Endometrial microvascular endothelial cells (primary cell): ENCODE data around the gene LTB4R. TPM values are rescaled to one million over a fixed set of nuclear protein-coding genes. Genes with fewer than 3 reads are reported as not detected.

ENCODE experiments used
- in situ Hi-C: cut with HindIII; loops from 2 replicates; pipeline ENCODE4 v1.10.0; 2017; ENCODE audit warnings: low sequenced_read_pairs, low pct_unique_long_range_greater_than_20kb; ENCODE audit errors: inconsistent ontology term
- total RNA-seq: library from RNA; depleted of rRNA; stranded (reverse); fragments of >200 nt; gene quantifications from one replicate; pipeline ENCODE4 v1.2.3, GENCODE V29; 2015; ENCODE audit errors: inconsistent ontology term

The LTB4R gene
- total RNA-seq, 1 donor from 2014 or later, result 22.6 TPM

DNA sequence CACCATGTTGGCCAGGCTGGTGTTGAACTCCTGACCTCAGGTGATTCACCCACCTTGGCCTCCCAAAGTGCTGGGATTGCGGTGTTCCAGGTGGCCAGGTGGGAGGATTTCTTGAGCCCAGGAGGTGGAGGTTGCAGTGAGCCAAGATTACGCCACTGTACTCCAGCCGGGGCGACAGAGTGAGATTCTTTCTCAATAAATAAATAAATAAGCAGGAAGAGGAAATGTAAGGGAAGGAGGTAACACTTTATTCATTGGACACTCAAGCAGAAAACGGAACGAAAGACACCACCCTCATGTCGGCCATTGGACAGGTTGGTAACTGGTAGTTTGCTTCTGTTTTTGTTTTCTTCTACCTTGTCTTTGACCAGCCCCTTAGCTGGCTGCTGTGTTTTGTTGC, 43.7 kb downstream of the LTB4R start:
- in situ Hi-C loops, result no loop called here

DNA sequence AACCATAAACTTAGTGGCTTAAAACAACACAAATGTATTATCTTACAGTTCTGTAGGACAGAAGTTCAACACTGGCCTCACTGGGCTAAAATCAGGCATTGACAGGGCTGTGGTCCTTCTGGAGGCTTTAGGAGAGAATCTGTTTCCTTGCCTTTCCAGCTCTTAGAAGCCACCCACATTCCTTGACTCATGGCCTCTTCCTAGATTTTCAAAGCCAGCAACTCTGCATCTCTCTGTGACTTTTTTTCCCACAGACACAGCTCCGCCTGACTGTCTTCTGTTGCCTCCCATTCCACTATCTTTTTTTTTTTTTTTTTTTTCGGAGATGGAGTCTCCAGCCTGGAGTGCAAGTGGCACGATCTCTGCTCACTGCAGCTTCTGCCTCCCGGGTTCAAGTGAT, 44.9 kb downstream of the LTB4R start:
- in situ Hi-C loops, result no loop called here

DNA sequence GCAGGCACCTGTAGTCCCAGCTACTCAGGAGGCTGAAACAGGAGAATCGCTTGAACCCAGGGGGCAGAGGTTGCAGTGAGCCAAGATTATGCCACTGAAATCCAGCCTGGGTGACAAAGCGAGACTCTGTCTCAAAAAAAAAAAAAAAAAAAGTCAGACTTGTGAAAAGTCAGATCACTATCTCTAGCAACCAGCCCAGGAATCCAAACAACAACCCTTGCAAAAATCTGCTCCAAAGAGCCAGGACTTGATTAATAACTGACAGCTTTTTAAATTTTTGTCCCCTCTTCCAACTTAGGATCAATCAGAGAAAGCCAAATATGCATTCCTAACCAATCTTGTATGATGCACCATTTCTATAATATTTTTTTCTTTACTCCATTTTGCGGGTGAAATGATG, 49.0 kb downstream of the LTB4R start:
- in situ Hi-C loops, result no loop called here

DNA sequence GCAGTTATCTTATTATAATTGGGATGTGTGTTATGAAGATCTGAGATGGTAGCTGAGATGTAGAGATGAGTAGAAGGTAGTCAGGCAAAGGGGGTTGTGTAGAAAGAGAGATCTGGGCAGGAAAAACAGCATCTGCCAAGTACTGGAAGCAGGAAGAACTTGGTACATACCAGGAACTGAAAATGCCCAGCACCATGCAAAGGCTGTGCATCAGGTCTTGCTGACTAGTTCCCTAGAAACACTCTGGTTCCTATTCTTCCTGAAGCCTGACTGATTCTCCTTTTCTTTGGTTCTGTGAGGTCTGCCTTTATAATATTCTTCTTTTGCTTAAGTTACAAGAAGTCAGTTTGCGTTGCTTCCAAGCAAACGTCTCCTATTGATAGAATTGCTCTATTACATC, 50.0 kb downstream of the LTB4R start:
- in situ Hi-C loops, result no loop called here

DNA sequence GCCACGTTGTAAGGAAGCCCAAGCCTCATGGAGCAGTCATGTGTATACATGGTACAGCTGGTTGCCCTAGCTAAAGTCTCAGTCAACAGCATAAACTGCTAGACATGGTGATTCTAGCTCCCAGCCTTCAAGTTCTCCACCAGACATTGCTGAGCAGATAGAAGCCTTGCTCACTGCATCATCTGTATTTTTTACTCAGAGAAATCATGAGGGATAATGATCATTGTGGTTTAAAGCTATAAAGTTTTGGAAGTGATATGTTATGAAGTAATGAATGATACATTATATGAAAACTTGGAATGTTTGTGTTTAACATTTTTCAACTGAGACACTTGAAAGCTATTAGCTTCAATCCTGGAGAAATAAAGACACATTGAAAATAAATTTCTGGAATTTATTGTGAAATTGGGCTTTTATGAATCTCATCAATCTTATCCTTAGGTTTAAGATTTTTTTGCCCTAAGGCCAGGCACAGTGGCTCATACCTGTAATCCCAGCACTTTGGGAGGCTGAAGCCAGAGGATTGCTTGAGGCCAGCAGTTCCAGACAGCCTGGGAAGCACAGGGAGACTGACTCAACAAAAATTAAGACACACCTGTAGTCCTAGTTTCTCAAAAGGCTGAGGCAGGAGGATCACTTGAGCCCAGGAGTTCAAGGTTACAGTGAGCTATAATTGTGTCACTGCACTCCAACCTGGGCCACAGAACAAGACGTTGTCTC, 51.1 kb downstream of the LTB4R start:
- in situ Hi-C loops, result no loop called here

DNA sequence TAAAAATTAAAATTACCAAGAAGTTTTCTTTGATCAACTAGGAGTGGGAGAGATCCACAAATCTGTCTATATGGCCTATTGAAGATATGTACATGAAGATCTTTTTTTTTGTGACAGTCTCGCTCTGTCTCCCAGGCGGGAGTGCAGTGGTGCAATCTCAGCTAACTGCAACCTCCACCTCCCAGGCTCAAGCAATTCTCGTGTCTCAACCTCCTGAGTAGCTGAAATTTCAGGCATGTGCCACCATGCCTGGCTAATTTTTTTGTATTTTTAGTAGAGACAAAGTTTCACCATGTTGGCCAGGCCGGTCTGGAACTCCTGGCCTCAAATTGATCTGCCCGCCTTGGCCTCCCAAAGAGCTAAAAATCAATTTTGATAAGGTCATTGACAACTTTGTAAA, 52.1 kb downstream of the LTB4R start:
- in situ Hi-C loops, result no loop called here

DNA sequence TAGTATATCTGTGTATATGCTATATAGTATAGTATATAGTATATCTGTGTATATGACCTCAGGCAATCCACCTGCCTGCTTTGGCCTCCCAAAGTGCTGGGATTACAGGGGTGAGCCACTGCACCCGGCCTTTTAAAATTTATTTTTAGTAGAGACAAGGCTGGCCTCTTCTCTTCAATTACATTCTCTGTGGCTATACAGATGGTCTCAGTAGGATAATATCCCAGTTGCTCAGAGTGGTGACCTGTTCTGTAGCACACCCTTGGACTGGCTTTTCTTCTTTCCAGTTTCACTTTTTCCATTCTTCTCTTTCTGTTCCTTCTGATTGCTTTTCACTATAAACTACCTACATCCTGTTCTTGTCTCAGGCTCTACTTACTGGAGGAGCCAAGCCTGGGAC, 53.5 kb downstream of the LTB4R start:
- in situ Hi-C loops, result loop anchor here (5.0 kb wide), 1 partner anchor 72 kb away; no protein-coding TSS in a partner anchor

DNA sequence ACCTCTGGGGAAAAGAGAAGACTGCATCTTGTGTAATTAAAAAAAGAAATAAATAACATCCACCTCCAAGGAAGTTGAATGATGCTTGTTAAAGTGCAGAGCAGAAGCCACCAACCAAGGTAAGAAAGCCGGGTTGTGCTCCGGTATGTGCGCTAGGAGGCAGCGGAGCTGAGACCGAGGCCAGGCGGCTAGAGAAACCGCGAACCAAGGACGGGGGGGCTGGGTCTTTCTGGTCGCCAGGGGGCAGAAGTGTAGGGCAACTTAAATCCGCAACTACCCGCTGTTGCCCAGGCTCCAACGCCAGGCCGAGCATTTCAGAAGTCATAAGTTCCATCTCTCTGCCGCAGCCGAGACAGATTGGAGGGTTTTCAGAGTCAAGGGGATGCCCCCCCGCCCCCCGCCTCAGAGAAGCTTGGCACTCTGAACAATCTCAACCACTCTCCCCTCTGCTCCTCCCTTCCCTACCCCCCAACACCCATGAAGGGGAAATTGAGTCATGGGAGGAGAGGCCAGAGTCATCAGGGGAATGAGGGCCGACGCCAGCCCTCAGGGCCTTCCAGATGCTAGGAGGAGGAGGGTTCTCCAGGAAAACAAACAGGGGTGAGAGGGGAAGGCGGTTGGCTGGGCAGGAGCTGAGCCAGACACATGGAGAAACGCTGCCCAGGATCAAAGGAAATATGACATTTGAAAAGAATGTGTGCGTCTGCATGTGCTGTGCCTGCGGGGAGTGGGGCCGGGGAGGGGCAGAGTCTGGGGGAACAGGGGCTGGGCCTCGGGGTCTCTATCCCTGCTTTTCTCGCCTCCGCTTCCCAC, 54.5 kb downstream of the LTB4R start:
- in situ Hi-C loops, result loop anchor here (5.0 kb wide), 1 partner anchor 71 kb away; no protein-coding TSS in a partner anchor

DNA sequence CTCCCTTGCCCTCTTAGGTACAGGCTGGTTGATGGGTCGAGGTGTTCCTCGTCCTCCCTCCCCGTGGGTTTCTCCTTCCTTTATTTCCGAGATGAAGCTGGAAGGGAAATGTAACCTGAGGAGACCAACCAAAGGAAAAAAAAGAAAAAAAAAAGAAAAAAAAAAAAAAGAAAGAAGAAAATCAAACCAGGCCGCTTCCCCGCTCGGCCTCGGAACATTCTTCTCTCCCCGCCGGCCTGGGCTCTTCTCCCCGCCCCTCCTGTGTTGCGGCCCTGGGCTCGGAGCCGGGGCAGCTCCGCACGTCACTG, 55.1 kb downstream of the LTB4R start:
- in situ Hi-C loops, result loop anchor here (5.0 kb wide), 1 partner anchor 71 kb away; no protein-coding TSS in a partner anchor

DNA sequence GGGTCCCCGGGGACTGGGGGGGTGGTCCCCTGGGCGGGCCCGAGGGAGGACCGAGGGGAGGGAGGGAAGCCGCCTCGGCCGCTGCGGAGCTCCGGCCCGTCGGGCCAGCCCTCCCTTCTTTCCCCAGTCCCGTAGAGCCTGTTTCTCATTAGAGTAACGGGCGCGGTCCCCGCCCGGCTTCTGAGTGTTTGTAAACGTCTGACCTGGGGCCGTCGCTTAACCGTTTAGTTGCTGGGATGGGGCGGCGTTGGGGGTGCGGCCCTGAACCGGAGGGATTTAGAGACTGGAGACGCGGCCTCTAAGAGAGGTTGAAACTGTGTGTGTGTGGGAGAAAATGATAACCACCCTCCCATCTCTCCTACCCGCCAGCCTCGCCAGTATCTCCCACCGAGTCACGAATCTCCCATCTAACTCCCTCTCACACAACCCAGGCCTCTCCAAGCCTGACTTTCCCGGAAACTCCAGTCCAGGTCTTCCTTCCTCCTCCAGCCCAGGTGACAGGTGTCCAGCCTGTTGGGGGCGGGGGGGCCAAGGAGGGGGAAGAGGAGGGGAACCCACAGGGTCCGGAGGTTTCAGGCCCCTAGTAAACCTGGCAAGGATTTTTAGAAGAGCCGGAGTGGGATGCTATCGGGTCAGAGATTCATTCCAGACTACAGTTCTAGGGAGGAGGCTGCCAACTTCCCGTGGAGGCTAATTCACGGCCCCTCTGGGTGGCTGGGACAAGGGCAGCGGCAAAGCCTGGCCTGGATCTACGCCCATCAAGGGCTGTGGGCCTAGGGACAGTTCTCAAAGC, 55.6 kb downstream of the LTB4R start:
- in situ Hi-C loops, result loop anchor here (5.0 kb wide), 1 partner anchor 70 kb away; no protein-coding TSS in a partner anchor

Other genes with a start within 250 kb of the LTB4R start
- gene CPNE6, start 239.9 kb upstream of the LTB4R start, total RNA-seq, result not detected
- gene PCK2, start 217.2 kb upstream of the LTB4R start, total RNA-seq, result 15.8 TPM
- 52.4 TPM for gene DCAF11, start 196.7 kb upstream of the LTB4R start, total RNA-seq
- 0.65 TPM for gene NRL, start 196.6 kb upstream of the LTB4R start, total RNA-seq
- gene FITM1, start 180.8 kb upstream of the LTB4R start, total RNA-seq, result 3.3 TPM
- 239 TPM for gene PSME1, start 175.3 kb upstream of the LTB4R start, total RNA-seq
- gene EMC9, start 169.9 kb upstream of the LTB4R start, total RNA-seq, result 26.7 TPM
- gene PSME2, start 164.9 kb upstream of the LTB4R start, total RNA-seq, result 142 TPM
- gene RNF31, start 164.0 kb upstream of the LTB4R start, total RNA-seq, result 121 TPM
- 45.2 TPM for gene IRF9, start 150.2 kb upstream of the LTB4R start, total RNA-seq
- gene REC8, start 139.4 kb upstream of the LTB4R start, total RNA-seq, result 2.6 TPM
- gene IPO4, start 122.7 kb upstream of the LTB4R start, total RNA-seq, result 85.0 TPM
- gene TM9SF1, start 116.1 kb upstream of the LTB4R start, total RNA-seq, result 83.3 TPM
- gene TSSK4, start 105.8 kb upstream of the LTB4R start, total RNA-seq, result not detected
- gene CHMP4A, start 98.0 kb upstream of the LTB4R start, total RNA-seq, result 30.0 TPM
- gene MDP1, start 95.4 kb upstream of the LTB4R start, total RNA-seq, result 2.3 TPM
- gene NEDD8, start 79.1 kb upstream of the LTB4R start, total RNA-seq, result 193 TPM
- gene GMPR2, start 78.6 kb upstream of the LTB4R start, total RNA-seq, result 144 TPM
- 68.5 TPM for gene TINF2, start 68.9 kb upstream of the LTB4R start, total RNA-seq
- not detected for gene TGM1, start 48.3 kb upstream of the LTB4R start, total RNA-seq
- 59.6 TPM for gene RABGGTA, start 39.9 kb upstream of the LTB4R start, total RNA-seq
- gene DHRS1, start 11.7 kb upstream of the LTB4R start, total RNA-seq, result 23.2 TPM
- 28.9 TPM for gene NOP9, start 11.7 kb upstream of the LTB4R start, total RNA-seq
- gene CIDEB, start 3.5 kb upstream of the LTB4R start, total RNA-seq, result 20.7 TPM
- 15.8 TPM for gene LTB4R2, start 1.4 kb upstream of the LTB4R start, total RNA-seq
- 13.9 TPM for gene ADCY4, start 23.6 kb downstream of the LTB4R start, total RNA-seq
- gene RIPK3, start 28.5 kb downstream of the LTB4R start, total RNA-seq, result 7.2 TPM
- 11.9 TPM for gene NFATC4, start 56.7 kb downstream of the LTB4R start, total RNA-seq
- gene NYNRIN, start 87.5 kb downstream of the LTB4R start, total RNA-seq, result 6.9 TPM
- gene CBLN3, start 118.2 kb downstream of the LTB4R start, total RNA-seq, result 1.3 TPM
- 46.6 TPM for gene KHNYN, start 118.5 kb downstream of the LTB4R start, total RNA-seq
- gene SDR39U1, start 131.3 kb downstream of the LTB4R start, total RNA-seq, result 30.5 TPM
- not detected for gene CMA1, start 196.8 kb downstream of the LTB4R start, total RNA-seq